HL-60 (cell line): ENCODE results near the gene MAD2L2.

Experiments
- DNase-seq, 2 experiments: peaks; one replicate each; pipeline ENCODE4 v3.0.0-alpha.2; 2010 to 2020; ENCODE audit warnings: low read depth in 1 of 2, low spot score in 1 of 2
- H3K27ac ChIP-seq: fragments of 250-450 bp; sonication (Bioruptor Pico); replicated peaks from 2 replicates; pipeline ENCODE4 v1.5.1; 2020; ENCODE audit warnings: mild to moderate bottlenecking, moderate library complexity
- H3K27me3 ChIP-seq: fragments of 250-450 bp; sonication (Bioruptor Pico); 2 replicates; pipeline ENCODE4 v1.5.1; 2021; ENCODE audit warnings: mild to moderate bottlenecking, moderate library complexity; ENCODE audit not compliant: insufficient read depth, poor library complexity, severe bottlenecking
- H3K4me3 ChIP-seq: replicated peaks from 2 replicates; pipeline ENCODE4 v1.5.1; 2011; ENCODE audit warnings: mild to moderate bottlenecking, control low read depth, low read length; ENCODE audit not compliant: insufficient read depth
- GABPA ChIP-seq: IDR thresholded peaks from 2 replicates; pipeline ENCODE4 v1.6.1; 2012; ENCODE audit warnings: low read depth
- POLR2AphosphoS5 ChIP-seq: IDR thresholded peaks from 2 replicates; pipeline ENCODE4 v1.6.1; 2012; ENCODE audit warnings: low read depth
- SPI1 ChIP-seq: IDR thresholded peaks from 2 replicates; pipeline ENCODE4 v1.6.1; 2012; ENCODE audit warnings: low read depth, mild to moderate bottlenecking, borderline replicate concordance
- TF ChIP-seq, protein P1 (sequence below): IDR thresholded peaks from 2 replicates; pipeline ENCODE4 v1.6.1; 2012; ENCODE audit warnings: low read depth; ENCODE audit not compliant: insufficient replicate concordance
- TF ChIP-seq, protein P2 (sequence below): IDR thresholded peaks from one replicate; pipeline ENCODE4 v1.5.1; 2011; ENCODE audit warnings: low read length, control low read depth, inconsistent platforms; ENCODE audit not compliant: insufficient read depth

MAD2L2 gene

DNA sequence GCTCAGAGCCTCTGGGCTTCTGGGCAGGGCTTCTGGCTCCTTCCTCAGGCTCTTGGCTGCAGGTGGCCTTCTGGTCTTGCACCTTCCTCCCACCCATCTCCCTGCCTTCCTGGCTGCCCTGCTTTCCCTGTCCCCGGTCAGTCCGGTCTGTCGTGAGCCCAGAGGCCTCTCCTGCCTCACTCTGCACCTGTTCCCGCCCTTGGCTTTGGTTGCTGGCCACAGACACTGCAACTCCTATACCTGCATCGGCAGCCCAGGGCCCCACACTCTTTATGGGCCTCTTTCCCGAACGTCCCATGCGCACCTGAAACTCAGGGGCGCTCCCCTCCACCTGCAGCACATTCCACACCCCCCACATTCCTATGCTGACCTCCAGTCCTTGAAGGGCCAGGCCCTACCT, 34.6 kb downstream of the MAD2L2 start:
- DNase-seq = no peak
- TF ChIP-seq, protein P1, sequence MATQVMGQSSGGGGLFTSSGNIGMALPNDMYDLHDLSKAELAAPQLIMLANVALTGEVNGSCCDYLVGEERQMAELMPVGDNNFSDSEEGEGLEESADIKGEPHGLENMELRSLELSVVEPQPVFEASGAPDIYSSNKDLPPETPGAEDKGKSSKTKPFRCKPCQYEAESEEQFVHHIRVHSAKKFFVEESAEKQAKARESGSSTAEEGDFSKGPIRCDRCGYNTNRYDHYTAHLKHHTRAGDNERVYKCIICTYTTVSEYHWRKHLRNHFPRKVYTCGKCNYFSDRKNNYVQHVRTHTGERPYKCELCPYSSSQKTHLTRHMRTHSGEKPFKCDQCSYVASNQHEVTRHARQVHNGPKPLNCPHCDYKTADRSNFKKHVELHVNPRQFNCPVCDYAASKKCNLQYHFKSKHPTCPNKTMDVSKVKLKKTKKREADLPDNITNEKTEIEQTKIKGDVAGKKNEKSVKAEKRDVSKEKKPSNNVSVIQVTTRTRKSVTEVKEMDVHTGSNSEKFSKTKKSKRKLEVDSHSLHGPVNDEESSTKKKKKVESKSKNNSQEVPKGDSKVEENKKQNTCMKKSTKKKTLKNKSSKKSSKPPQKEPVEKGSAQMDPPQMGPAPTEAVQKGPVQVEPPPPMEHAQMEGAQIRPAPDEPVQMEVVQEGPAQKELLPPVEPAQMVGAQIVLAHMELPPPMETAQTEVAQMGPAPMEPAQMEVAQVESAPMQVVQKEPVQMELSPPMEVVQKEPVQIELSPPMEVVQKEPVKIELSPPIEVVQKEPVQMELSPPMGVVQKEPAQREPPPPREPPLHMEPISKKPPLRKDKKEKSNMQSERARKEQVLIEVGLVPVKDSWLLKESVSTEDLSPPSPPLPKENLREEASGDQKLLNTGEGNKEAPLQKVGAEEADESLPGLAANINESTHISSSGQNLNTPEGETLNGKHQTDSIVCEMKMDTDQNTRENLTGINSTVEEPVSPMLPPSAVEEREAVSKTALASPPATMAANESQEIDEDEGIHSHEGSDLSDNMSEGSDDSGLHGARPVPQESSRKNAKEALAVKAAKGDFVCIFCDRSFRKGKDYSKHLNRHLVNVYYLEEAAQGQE = no peak
- TF ChIP-seq, protein P2, sequence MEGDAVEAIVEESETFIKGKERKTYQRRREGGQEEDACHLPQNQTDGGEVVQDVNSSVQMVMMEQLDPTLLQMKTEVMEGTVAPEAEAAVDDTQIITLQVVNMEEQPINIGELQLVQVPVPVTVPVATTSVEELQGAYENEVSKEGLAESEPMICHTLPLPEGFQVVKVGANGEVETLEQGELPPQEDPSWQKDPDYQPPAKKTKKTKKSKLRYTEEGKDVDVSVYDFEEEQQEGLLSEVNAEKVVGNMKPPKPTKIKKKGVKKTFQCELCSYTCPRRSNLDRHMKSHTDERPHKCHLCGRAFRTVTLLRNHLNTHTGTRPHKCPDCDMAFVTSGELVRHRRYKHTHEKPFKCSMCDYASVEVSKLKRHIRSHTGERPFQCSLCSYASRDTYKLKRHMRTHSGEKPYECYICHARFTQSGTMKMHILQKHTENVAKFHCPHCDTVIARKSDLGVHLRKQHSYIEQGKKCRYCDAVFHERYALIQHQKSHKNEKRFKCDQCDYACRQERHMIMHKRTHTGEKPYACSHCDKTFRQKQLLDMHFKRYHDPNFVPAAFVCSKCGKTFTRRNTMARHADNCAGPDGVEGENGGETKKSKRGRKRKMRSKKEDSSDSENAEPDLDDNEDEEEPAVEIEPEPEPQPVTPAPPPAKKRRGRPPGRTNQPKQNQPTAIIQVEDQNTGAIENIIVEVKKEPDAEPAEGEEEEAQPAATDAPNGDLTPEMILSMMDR = no peak
- no peak for TF ChIP-seq GABPA
- TF ChIP-seq POLR2AphosphoS5 = no peak
- TF ChIP-seq SPI1 = no peak
- H3K27me3 ChIP-seq = no peaks in the 10 kb centered on the region
- H3K27ac ChIP-seq = no peak overlapping the region
- H3K4me3 ChIP-seq = no peak overlapping the region

DNA sequence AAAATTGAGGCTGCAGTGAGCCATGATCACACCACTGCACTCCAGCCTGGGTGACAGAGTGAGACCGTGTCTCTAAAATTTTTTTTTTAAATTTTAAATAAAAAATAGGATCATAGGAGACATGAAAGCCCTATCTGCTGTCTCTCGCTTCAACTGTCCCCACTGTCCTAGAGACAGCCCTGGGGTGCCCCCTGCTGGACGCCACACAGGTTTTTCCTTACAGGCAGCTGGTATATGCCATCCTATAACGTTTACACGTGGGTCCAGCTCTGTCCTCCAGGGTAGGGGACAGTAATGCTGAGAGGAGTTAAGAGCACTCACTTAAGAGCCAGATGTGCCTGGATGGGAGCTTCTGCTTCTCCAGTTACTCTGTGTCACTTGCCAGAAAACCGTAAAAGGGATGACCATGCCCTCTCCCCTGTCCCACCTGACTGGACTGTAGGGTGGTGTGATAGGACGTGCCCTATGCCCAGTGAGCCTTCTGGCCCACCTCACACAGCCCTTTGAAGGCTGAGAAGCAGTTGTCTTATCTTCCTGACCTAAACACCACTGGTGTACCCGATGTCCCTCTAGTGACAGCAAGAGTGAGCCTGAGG, 35.2 kb downstream of the MAD2L2 start:
- TF ChIP-seq, protein P1 = no peak
- TF ChIP-seq POLR2AphosphoS5 = no peak
- TF ChIP-seq GABPA = no peak
- TF ChIP-seq, protein P2 = peak; percentile 75
- no peak for TF ChIP-seq SPI1
- DNase-seq = peak in 1 of 2 experiments; percentile 84
- Histone ChIP-seq H3K4me3 (no peak overlapping the region), H3K27ac (no peak overlapping the region), H3K27me3 (no peaks in the 10 kb centered on the region)

DNA sequence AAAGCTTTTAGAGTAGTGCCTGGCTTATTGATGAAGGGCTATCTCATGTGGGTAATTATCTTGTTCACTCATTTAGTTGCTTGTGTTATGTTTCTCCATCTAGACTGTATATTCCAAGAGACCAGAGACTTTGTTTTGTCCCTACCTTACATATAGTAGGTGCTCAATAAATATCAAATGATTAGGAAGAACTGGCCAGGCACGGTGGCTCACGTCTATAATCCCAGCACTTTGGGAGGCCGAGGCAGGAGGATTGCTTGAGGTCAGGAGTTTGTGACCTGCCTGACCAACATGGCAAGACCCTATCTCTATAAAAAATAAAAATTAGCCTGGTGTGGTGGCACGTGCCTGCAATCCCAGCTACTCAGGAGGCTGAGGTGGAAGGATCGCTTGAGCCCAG, 35.7 kb downstream of the MAD2L2 start:
- Histone ChIP-seq H3K27ac (no peak overlapping the region), H3K4me3 (no peak overlapping the region), H3K27me3 (no peaks in the 10 kb centered on the region)
- DNase-seq = no peak
- TF ChIP-seq GABPA = no peak
- TF ChIP-seq, protein P1 = no peak
- TF ChIP-seq SPI1 = no peak
- TF ChIP-seq POLR2AphosphoS5 = no peak
- TF ChIP-seq, protein P2 = no peak
